Activated CD4-positive, CD25-positive, alpha-beta regulatory T cell (primary cell): ENCODE results near the gene LITAF.
"Not testable (repeated sequence)": the region's sequence is repeated elsewhere in the genome, so short reads cannot be mapped to it uniquely, and the experiment has no call there.

Source experiments
- DNase-seq, 4 experiments: peaks; one replicate each; lab custom pipeline; 2025; lab: John Stamatoyannopoulos, UW

Gene LITAF

GRCh38 chr16:11620243-11621003 is 33.7 kb upstream of the LITAF start:
- DNase-seq: no peak

- no peak for DNase-seq
These were observed 32.7 kb upstream of the LITAF start for GRCh38 chr16:11619327-11619851.

DNA sequence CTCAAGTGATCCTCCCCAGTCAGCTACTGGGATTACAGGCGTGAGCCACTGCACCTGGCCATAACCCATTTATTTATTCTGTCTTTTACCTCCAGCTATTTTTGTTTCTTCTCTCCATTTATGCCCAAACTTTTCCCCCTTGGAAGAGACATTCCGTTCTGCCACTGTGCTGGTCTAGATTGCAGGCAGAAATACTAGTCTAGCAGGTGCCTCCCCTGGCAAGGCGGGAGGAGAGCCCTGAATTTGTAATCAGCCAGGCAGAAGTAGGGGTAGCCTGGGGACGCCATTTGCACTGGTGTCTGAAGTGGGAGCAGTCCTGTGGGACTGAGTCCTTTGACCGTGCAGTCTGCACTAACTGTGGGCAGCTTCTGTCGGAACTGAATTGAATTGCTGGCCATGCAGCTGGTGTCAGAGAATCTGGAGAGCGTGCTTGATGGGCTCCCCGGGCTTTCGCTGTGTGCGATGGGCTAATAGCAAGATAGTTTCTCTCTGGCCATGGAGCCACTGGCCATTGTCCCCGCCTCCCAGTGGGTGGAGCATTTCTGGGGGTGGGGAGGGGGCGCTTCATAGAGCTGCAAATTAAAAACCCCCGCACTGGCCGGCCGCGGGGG is 31.5 kb upstream of the LITAF start:
- DNase-seq: no peak

DNA sequence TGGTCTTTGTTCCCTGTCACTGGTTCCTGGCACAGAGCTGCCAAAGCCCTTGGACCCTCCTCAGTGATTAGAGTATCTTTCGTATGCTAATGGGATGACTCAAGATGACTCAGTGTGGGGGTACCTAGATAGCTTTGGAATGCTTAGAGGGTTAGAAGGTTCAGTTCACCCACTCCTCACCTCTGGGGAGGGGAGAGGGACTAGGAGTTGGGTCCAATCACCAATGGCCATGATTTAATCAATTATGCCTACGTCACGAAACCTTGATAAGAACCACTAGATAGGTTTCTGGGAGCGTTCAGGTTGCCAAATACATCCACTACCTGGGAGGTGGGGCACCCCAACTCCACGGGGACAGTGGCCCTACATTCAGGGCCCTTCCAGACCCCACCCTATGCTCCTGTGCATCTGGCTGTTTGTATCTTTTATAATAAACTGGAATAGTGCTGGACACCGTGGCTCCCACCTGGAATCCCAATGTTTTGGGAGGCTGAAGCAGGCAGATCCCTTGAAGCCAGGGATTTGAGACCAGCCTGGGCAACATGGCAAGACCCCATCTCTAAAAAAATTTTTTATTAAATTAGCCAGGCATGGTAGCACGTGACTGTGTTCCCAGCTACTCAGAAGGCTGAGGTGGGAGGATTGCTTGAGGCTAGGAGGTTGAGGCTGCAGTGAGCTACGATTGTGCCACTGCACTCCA is 29.2 kb upstream of the LITAF start:
- no peak for DNase-seq

- no peak for DNase-seq
These were observed 28.0 kb upstream of the LITAF start for GRCh38 chr16:11614587-11615175.

DNA sequence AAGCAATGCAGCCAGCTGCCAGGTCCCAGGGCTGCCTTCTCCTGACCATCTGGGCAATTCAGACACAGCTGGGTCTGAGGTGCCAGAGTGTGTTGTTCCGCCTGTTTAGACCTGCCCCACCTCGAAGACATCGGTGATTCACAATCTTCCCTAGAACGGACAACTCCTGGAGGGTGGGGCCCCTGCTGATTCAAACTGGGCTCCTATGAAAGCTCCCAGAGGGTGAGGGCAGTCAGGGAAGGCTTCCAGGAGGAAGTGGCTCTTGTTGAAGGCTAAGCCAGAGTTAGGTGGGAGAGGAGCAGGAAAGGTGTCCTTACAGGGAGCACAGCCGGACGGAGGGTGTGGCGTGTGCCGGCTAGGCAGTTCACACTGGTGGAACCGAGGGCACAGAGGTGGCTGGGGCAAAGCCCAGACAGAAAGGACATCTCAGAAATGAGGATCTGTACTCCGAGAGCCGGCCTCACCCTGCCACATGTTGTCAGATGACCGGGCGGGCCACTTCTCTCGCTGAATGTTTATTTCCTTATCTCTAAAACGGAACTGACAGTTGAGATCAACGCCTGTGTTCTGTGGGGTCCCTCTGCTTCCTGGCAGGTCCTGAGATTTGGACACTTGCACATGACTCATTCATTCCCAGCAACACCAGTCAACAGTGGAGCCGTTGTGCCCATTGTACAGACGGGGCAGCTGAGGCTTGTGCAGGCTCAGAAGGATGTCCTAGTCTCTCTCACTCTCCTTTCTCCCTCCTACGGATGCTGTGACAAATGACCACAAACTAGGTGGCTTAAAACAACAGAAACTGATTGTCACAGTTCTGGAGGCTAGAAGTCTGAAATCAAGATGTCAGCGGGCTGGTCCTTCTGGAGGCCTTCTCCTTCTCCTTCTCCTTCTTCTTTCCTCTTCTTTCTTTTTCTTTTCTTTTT is 26.9 kb upstream of the LITAF start:
- DNase-seq: no peak

- DNase-seq: no peak
These were observed 25.9 kb upstream of the LITAF start for GRCh38 chr16:11612665-11613025.

DNA sequence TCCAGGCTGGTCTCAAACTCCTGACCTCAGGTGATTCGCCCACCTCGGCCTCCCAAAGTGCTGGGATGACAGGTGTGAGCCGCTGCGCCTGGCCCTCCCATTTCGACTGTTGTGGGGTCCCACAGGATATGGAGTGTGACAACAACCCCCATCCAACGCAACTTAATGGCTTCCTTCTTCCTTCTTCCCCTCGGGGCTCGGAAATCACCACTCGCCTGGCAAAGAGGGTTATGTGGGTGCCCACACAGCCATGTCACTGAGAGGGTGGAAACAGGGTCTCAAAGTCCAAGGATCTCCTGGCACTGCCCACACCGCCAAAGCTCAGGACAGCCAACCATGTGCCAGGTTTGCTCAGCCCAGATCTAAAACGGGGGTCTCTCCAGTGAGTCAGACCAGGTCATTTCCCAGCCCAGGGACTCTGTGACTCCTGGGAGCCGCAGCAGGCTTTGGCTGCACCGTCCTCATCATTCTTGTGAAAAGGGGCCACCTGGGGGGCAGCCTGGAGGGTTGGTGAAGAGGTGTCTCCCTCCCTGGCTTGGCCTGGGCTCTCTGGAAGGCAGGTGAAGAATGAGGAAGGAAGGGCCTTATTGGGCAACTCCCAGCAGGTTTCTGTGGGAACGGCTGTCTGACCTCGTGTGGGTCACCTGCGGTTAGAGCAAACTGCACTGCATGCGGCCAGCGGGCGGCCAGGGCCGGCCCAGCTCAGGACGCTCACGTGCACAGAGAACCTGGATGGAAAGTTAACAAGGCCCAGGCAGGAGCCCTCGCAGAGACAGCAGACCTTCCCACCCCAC is 25.3 kb upstream of the LITAF start:
- DNase-seq: no peak

- DNase-seq: no peak
These were observed 23.9 kb upstream of the LITAF start for GRCh38 chr16:11610580-11610979.

GRCh38 chr16:11610121-11610505 is 23.4 kb upstream of the LITAF start:
- no peak for DNase-seq

DNA sequence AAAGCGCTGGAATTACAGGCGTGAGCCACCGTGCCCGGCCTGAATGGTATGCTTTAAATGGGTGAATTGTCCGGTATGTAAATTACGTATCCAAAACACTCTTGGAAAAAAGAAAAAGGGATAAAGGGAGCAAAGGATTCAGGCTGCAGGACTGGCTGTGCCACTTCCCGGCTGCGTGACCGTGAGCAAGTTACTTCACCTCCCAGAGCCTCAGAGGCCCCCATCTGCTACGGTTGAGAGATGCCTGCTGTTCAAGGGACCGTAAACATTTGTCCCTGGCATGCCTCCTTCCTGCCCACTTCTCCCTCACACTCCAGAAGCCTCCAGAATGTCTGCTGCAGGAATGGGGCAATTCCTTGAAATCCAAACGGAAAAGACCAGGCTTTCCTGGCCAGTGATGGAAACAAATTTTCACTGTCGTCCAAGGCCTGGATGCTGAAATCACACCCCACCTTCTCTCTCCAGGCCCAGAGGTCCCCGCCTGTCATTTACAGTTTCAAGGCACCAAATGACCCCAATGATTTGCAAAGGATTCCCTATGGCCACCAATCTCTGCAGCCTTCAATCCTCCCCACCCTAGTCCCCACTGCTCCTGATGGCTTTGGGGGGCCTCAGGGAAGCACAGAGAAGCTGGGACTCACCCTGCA is 22.9 kb upstream of the LITAF start:
- no peak for DNase-seq

DNA sequence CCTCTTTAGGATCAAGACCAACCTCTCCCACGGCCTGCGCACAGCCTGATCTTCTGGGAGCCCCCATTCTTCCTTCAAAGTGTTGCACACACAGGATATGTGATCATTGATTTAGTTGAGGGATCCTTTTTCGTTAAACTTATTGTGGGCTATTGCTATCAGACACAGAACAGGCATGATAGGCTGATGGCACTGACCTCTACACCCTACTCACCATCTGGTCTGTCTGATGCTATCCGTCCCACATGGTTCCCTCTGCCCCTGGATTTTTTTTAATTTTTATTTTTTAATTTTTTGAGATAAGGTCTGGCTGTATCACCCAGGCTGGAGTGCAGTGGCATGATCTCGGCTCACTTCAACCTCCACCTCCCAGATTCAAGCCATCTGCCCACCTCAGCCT is 19.2 kb upstream of the LITAF start:
- DNase-seq: no peak

DNA sequence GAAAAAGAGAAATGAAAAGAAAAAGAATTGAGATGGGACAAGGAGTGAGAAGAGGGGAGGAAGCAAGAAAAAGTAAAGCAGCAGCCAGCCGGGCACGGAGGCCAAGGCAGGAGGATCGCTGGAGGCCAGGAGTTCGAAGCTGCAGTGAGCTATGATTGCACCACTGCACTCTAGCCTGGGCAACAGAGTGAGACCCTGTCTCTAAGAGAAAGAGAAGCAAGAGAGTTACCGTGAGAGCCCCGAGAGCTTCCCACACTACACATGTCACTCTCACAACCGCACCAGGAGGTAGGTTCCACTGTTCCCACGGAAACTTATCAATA is 18.8 kb upstream of the LITAF start:
- no peak for DNase-seq

DNA sequence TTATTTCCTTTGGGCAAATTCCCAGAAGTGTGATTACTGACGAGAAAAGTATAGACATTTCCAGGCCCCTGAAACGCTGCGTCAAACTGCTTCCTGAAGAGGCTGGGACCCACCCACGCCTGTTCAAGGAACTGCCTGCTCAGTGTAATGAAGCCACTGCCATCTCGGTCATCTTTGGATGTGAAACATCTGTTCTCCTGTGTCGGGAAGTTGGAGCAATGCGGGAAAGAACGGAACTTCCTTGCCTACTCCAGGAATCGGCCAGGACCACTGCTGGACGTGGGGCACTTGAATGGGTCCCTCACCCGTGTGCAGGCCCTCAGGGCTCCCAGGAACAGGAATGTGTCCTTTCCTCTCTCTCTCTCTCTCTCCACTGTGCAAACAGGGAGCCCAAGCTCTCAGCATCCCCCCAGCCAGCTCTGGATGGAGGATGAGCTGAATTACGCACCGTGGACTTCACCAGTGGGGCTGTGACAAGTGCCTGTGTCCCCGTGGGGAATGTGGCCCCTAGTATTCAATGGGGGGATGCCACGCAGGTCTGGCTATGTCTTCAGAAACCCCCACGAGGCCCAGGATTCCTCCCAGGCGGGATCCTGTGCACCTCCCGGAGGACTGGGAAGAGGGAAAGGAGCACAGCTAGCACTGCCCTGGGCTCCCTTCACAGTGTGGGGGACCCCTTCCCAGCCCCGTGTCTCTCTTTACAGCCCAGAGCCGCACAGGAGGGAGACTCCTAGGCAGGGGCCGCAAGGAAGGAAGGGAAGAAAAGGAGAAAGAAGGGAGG is 18.3 kb upstream of the LITAF start:
- no peak for DNase-seq

DNA sequence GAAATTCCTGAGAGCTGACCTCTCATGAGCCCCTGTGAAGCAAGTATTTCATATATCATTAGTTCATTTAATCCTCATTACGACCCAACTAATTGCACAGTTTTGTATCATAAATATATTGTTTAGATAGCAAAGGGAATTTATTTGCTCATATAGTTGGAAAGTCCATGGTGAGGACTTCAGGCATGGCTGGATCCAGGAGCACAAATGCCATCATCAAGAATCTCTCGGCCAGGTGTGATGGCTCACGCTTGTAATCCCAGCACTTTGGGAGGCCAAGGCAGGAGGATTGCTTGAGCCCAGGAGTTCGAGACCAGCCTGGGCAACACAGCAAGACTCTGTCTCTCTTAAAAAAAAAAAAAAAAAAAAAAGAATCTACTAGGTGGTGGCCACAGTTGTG is 17.6 kb upstream of the LITAF start:
- DNase-seq: not testable (repeated sequence)

DNA sequence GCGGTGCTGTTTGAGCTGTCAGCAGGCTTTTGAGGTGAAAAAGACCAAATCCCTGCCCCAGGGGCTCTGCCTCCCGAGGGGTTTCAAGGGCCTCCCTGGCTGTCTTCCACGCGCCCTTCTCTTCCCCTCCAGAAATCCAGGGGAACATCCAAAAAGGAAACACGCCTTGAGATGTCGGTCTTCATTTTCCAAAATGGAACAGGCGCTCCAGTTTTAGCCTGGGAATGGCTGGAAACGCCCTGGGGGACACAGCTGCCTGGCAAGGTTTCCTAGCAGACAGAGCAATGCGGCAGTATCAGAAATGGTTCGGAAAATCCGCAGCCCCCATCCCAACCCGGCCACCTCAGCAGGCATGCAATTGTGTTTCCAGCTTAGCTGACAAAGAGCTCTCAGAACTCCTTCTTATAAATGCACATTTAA is 16.6 kb upstream of the LITAF start:
- no peak for DNase-seq

DNA sequence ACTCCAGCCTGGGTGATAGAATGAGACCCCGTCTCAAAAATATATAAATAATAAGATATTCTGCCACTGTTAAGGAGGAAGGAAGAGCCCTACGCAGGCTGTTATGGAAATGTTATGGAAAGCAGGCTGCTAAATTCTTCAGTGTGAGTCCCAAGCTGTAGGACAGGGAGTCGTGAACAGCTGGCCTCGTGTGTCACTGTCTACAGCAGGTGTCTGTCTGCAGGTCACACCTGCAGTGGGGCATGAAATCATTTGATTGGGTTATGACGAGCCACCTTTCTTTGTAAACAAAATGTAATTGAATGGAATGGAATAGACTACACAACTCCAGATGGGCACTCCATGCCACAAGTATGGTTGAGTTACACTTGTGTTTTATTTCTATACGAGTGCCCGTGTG is 15.6 kb upstream of the LITAF start:
- no peak for DNase-seq

- DNase-seq: no peak
These were observed 15.2 kb upstream of the LITAF start for GRCh38 chr16:11601911-11602310.

- no peak for DNase-seq
These were observed 14.7 kb upstream of the LITAF start for GRCh38 chr16:11601425-11601824.

- no peak for DNase-seq
These were observed 12.9 kb upstream of the LITAF start for GRCh38 chr16:11599579-11599978.
